ENCODE data around the gene WDFY2.
A peak's percentile ranks its signal among the peaks of the same experiment; 100 is the strongest.

GRCh38 chr13:51814825-51815650 is 230.8 kb downstream of the WDFY2 start:
- peak in 2 of 3 donors; percentile 41 to 68 for TF ChIP-seq CTCF (IDR thresholded peaks at IDR 0.05)
- no peak for TF ChIP-seq EP300 (IDR thresholded peaks at IDR 0.05)
- TF ChIP-seq POLR2A (IDR thresholded peaks at IDR 0.05), result no peak
